ENCODE data around the gene SORCS3. TPM values are rescaled to one million over a fixed set of nuclear protein-coding genes. Genes with fewer than 3 reads are reported as not detected.

The SORCS3 gene
- polyA plus RNA-seq, 3 donors = not detected

DNA sequence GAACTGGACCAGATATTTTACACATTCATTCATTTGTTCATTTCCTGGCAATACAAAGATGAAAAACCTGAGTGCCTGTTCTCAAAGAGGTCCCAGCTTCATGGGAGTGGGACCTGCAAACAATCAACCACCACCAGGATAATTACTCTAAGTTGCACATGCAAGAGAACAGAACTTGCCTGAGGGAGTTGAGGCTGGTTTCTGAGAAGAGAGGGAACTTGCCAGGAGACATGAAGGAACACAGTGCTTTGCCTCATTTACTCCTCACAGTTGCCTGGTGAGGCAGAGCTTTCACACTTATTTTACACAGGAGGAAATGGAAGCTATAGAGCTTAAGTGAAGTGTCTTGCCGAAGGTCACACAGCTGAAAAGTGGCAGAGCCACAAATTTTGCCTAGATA lies 170.1 kb downstream of the SORCS3 start:
- no peaks in the 10 kb centered on the region for H3K36me3 ChIP-seq (replicated peaks in 1 of 2; ENCODE audit: control insufficient read depth in 1 of 2, insufficient read depth in 2 of 2, low read length in 2 of 2)
- 100% methylated on average over 1 of the region's 1 CpG for WGBS (ENCODE audit: insufficient coverage)
- intact Hi-C loops (cut with micrococcal nuclease) = no loop called here
- no peak overlapping the region for H2AFZ ChIP-seq (ENCODE audit: insufficient read depth, low read depth, low read length, poor library complexity, severe bottlenecking)
- Mint-ChIP-seq H3K4me1 (no peaks in the 10 kb centered on the region), H3K27me3 (ENCODE audit: low read depth in 3 of 3) (peaks cover 0 to 2% (median 0%) of the 10 kb centered on the region in 3 donors), H3K36me3 (no peaks in the 10 kb centered on the region), H3K4me3 (no peak overlapping the region), H3K9me3 (no peaks in the 10 kb centered on the region), H3K27ac (peak overlapping the region in 1 of 7 donors; percentile 50)
- no peak for DNase-seq
- H3K79me2 ChIP-seq (ENCODE audit: insufficient read depth, low read length) = no peaks in the 10 kb centered on the region
- H3K9ac ChIP-seq (ENCODE audit: insufficient read depth, low read length, poor library complexity, severe bottlenecking) = no peak overlapping the region
- no peaks in the 10 kb centered on the region for H4K20me1 ChIP-seq (ENCODE audit: insufficient read depth, low read length)
- H3K27ac ChIP-seq (ENCODE audit: low read depth in 1 of 2, low read length in 2 of 2) = no peak overlapping the region
- no peaks in the 10 kb centered on the region for H3K27me3 ChIP-seq (ENCODE audit: control insufficient read depth in 2 of 2, insufficient read depth in 2 of 2, low read length in 2 of 2)
- TF ChIP-seq, protein P1, sequence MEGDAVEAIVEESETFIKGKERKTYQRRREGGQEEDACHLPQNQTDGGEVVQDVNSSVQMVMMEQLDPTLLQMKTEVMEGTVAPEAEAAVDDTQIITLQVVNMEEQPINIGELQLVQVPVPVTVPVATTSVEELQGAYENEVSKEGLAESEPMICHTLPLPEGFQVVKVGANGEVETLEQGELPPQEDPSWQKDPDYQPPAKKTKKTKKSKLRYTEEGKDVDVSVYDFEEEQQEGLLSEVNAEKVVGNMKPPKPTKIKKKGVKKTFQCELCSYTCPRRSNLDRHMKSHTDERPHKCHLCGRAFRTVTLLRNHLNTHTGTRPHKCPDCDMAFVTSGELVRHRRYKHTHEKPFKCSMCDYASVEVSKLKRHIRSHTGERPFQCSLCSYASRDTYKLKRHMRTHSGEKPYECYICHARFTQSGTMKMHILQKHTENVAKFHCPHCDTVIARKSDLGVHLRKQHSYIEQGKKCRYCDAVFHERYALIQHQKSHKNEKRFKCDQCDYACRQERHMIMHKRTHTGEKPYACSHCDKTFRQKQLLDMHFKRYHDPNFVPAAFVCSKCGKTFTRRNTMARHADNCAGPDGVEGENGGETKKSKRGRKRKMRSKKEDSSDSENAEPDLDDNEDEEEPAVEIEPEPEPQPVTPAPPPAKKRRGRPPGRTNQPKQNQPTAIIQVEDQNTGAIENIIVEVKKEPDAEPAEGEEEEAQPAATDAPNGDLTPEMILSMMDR (IDR thresholded peaks at IDR 0.05) = no peak
- no peaks in the 10 kb centered on the region for H3K4me1 ChIP-seq (ENCODE audit: control insufficient read depth in 1 of 2, insufficient read depth in 2 of 2, low read length in 2 of 2)
- no peak overlapping the region for H3K4me3 ChIP-seq (replicated peaks in 1 of 3; ENCODE audit: low read depth in 2 of 3, low read length in 3 of 3)
- H3K4me2 ChIP-seq (replicated peaks; ENCODE audit: extremely low read depth, low read length, poor library complexity, severe bottlenecking) = no peak overlapping the region
- no peaks in the 10 kb centered on the region for H3K9me3 ChIP-seq (replicated peaks in 1 of 2; ENCODE audit: control insufficient read depth in 1 of 2, insufficient read depth in 1 of 2, low read length in 2 of 2)

GRCh38 chr10:104816501-104816900 lies 175.4 kb downstream of the SORCS3 start:
- DNase-seq = no peak
- Mint-ChIP-seq H3K4me1 (no peaks in the 10 kb centered on the region), H3K27ac (no peak overlapping the region), H3K27me3 (ENCODE audit: low read depth in 3 of 3) (peaks cover 0 to 5% (median 2%) of the 10 kb centered on the region in 3 donors), H3K4me3 (no peak overlapping the region), H3K9me3 (peaks cover 0 to 4% (median 0%) of the 10 kb centered on the region in 7 donors), H3K36me3 (no peaks in the 10 kb centered on the region)
- H2AFZ ChIP-seq (ENCODE audit: insufficient read depth, low read depth, low read length, poor library complexity, severe bottlenecking) = no peak overlapping the region
- no peaks in the 10 kb centered on the region for H3K4me1 ChIP-seq (ENCODE audit: control insufficient read depth in 1 of 2, insufficient read depth in 2 of 2, low read length in 2 of 2)
- H3K36me3 ChIP-seq (replicated peaks in 1 of 2; ENCODE audit: control insufficient read depth in 1 of 2, insufficient read depth in 2 of 2, low read length in 2 of 2) = no peaks in the 10 kb centered on the region
- WGBS (ENCODE audit: insufficient coverage) = no CpG with 5 or more reads among the region's 2 CpGs
- no peak overlapping the region for H3K4me3 ChIP-seq (replicated peaks in 1 of 3; ENCODE audit: low read depth in 2 of 3, low read length in 3 of 3)
- H3K27ac ChIP-seq (ENCODE audit: low read depth in 1 of 2, low read length in 2 of 2) = no peak overlapping the region
- no peak overlapping the region for H3K4me2 ChIP-seq (replicated peaks; ENCODE audit: extremely low read depth, low read length, poor library complexity, severe bottlenecking)
- intact Hi-C loops (cut with micrococcal nuclease) = no loop called here
- H3K79me2 ChIP-seq (ENCODE audit: insufficient read depth, low read length) = no peaks in the 10 kb centered on the region
- no peaks in the 10 kb centered on the region for H4K20me1 ChIP-seq (ENCODE audit: insufficient read depth, low read length)
- no peaks in the 10 kb centered on the region for H3K9me3 ChIP-seq (replicated peaks in 1 of 2; ENCODE audit: control insufficient read depth in 1 of 2, insufficient read depth in 1 of 2, low read length in 2 of 2)
- TF ChIP-seq, protein P1 (IDR thresholded peaks at IDR 0.05) = no peak
- H3K9ac ChIP-seq (ENCODE audit: insufficient read depth, low read length, poor library complexity, severe bottlenecking) = no peak overlapping the region
- no peaks in the 10 kb centered on the region for H3K27me3 ChIP-seq (ENCODE audit: control insufficient read depth in 2 of 2, insufficient read depth in 2 of 2, low read length in 2 of 2)
